GM13976 (cell line): Measurements from ENCODE around the gene MBNL3.

Source experiments
- DNase-seq: peaks from one replicate; pipeline ENCODE4 v3.0.0; 2012; ENCODE audit warnings: low spot score
- in situ Hi-C: fragments of 300-500 bp; cut with MboI; formaldehyde crosslinking; loops from one replicate; pipeline ENCODE4 v1.12.0; 2022; ENCODE audit warnings: low sequenced_read_pairs, mixed read lengths, inconsistent platforms; ENCODE audit not compliant: unreplicated experiment
- TF ChIP-seq, protein P1 (sequence below): IDR thresholded peaks from 2 replicates; pipeline ENCODE4 v1.5.1; 2012; ENCODE audit warnings: borderline replicate concordance, mild to moderate bottlenecking; ENCODE audit not compliant: insufficient read depth; ENCODE audit errors: extremely low read depth, missing control alignments, control extremely low read depth

MBNL3 gene

DNA sequence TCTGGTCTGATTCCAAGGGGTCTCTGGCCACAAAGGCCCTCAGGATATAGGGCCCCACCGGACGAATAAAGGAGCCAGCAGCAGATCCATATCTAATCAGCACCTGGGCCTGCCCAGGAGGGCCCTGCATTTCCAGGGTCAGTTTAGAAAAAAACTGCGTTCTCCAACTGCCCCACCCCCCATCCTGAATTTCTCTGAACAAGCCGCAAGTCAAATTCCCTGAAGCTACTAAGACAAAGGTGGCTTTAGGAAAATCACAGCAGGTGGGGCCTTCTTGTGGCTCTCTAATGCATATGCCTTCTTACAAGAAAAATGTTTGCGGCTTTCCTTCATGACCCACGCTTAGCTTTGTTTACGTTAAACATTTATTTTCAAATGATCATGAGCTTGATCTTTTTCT is 76.6 kb downstream of the MBNL3 start:
- TF ChIP-seq, protein P1, sequence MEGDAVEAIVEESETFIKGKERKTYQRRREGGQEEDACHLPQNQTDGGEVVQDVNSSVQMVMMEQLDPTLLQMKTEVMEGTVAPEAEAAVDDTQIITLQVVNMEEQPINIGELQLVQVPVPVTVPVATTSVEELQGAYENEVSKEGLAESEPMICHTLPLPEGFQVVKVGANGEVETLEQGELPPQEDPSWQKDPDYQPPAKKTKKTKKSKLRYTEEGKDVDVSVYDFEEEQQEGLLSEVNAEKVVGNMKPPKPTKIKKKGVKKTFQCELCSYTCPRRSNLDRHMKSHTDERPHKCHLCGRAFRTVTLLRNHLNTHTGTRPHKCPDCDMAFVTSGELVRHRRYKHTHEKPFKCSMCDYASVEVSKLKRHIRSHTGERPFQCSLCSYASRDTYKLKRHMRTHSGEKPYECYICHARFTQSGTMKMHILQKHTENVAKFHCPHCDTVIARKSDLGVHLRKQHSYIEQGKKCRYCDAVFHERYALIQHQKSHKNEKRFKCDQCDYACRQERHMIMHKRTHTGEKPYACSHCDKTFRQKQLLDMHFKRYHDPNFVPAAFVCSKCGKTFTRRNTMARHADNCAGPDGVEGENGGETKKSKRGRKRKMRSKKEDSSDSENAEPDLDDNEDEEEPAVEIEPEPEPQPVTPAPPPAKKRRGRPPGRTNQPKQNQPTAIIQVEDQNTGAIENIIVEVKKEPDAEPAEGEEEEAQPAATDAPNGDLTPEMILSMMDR = no peak
- DNase-seq = no peak
- in situ Hi-C loops = no loop called here

DNA sequence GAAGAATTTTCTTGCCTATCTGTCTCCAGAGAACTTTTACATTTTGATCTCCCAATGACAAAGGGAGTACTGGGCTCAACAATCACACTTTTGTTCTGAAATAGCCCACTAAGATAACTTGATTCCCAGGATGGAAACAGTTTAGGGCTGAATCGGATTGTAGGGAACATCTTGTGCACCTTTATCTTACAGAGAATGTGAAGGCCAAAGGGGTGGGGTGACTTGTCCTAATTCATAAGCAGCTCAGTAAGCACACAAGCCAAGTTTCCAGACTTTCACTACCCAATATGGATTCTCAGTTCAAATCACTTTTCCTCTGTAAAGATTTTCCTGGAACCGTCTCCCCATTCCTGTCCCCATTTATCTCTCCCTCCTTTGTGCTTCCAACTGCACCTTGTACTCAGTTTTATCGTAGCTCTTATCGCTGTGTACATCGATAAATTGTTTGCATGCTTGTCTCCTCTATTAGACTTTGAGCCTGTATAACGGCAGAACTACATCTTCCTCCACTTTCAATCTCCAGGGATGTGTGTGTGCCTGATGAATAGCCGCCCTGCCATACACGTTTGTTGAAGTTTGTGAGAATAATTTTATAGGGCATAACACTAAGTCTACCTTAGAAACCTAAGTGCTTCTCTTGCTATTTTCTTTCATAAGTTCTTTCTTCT is 77.4 kb downstream of the MBNL3 start:
- no peak for DNase-seq
- in situ Hi-C loops = no loop called here
- TF ChIP-seq, protein P1 = no peak

DNA sequence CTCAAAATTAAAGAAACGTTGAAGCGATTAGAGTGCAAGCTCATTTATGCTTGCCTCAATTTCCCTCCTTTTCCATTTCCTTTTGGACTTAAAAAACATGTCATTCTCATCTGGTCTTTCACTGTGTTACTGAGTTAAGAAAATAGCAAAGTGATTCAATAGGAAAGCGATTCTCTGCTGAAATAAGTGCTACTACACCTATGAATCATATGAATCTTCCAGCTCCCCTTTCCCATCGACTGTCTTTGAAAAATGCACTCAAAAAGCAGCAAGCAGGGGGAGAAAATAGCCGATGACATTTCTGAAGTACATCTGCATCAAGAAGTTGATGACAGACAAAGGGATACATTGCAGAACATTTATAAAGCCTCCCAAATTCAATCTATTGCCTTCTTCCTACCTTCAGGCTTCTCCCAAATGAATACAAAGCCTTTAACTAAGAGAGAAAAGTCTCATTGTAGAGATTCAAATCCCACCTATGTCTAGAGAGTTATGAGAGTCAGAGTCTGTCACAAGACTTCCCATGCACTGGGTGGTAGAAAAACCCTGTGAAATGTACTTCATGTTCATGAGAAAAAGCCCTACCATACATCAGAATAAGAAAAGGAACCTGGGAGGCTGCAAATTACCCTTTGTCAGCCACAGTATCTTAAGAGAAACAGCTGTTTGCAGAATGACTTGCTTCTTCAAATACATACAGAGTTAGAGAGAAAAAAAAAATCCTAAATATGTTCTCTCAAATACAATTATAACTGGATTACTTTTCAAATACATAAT is 78.9 kb downstream of the MBNL3 start:
- in situ Hi-C loops = no loop called here
- DNase-seq = no peak
- TF ChIP-seq, protein P1 = no peak

DNA sequence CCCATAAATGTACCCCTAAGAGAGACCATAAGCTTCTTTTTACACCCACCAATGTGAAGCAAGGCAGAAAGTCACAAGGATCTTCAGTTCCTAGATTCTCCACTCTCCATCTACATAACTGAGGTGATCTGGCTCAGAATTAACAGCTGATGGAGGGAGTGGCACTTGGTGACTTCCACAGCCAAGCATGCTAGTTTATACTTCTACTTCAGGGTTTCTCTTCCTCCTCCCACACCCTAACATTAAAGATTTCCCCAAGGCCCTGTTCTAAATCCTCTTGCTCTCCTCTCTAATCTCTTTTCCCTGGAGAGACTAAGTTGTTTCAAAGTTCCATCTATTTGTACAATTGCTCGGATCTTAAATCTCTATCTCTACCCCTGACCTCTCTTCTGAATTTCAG is 81.1 kb downstream of the MBNL3 start:
- DNase-seq = no peak
- in situ Hi-C loops = no loop called here
- TF ChIP-seq, protein P1 = no peak

DNA sequence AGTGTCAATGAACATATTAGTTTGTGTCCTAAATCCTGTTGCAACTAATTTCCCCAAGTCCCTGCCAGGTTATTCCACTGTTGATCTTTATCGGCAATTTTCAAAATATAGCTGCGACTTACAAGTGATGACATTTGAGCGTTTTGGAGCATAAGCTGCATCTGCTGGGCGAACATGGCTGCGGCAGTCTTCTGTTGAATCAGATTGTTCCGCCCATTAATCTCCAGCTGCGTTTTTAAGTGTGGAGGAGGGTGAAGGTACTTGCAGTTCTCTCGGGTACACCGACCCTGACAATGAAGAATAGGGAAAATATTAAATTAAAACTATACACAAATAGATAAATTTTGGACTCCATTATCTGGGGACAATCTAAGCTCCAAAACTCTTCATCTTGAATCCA is 82.7 kb downstream of the MBNL3 start:
- TF ChIP-seq, protein P1 = no peak
- no peak for DNase-seq
- in situ Hi-C loops = no loop called here

DNA sequence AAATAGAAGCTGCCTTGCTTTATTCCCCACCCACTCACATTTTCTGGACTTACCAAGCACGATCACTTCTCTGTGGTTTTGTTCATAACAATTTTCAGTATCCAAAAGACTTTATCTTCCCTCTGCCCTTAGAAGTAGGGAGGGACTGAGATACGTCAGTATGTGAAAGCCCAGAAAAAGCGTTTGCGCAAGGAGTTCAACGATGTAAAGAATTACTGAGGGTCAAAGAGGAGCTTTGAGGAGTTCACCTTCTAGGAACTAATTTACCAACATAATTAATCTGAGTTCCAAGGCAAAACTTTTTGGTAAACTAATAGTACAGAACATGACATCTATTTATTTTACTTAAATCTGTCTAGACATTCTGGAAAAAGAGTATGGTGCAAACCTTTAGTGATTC is 84.6 kb downstream of the MBNL3 start:
- TF ChIP-seq, protein P1 = no peak
- no peak for DNase-seq
- in situ Hi-C loops = no loop called here

DNA sequence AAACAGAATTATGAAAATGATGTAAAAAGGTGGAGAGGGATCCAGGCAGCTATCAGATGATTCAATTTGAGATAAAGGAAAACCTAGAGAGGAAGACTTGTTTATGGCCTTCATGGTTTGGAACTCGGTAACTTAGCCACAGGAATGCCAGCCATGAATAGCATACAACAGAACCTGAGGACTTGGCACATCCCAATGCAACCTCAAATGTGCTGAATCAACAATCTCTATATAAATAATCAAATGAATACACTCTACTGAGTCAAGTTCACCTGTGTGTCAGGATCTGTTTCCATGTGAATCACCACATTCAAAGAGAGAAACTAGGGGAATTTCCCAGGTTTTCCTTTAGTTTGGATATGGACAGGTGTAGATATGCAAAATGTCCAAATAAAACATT is 86.9 kb downstream of the MBNL3 start:
- in situ Hi-C loops = no loop called here
- TF ChIP-seq, protein P1 = no peak
- DNase-seq = no peak
